Measurements from ENCODE around the gene ZNF423. TPM values are rescaled to one million over a fixed set of nuclear protein-coding genes. Genes with fewer than 3 reads are reported as not detected.
A peak's percentile ranks its signal among the peaks of the same experiment; 100 is the strongest.

ZNF423 gene
- total and polyA plus RNA-seq, 2 experiments from 2014 or later: 14.9 to 41.8 TPM

DNA sequence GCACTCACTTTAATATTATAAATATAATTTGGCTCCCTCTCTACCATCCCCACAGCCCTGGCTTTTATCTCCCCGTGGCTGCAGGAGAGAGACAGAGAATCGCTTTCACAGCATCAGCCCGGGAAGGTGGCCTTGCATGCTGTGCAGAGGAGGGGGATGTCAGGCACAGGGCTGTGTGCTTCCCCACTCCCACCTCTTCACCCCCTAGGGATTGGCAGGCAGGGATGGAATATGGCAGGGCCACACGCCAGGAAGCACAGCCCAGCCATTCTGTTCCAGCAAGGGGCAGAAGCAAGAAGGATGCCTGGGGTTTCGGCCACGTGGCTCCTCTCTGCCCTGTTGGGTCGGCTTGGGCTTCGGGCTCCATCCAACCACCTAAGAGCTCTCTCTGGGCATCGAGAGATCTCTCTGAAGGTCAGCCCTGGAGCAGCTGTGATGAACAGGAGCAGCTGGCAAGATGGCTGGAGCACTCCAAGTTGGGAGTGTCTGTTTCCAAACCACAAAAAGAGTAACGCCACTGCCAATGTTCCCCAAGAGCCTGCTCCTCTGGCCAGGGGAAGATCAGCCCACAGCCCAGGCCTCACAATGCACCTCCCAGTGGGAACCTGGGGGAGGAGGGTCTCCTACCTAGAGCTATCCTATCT is 259.1 kb downstream of the ZNF423 start (continued):
- TF ChIP-seq, protein P1, sequence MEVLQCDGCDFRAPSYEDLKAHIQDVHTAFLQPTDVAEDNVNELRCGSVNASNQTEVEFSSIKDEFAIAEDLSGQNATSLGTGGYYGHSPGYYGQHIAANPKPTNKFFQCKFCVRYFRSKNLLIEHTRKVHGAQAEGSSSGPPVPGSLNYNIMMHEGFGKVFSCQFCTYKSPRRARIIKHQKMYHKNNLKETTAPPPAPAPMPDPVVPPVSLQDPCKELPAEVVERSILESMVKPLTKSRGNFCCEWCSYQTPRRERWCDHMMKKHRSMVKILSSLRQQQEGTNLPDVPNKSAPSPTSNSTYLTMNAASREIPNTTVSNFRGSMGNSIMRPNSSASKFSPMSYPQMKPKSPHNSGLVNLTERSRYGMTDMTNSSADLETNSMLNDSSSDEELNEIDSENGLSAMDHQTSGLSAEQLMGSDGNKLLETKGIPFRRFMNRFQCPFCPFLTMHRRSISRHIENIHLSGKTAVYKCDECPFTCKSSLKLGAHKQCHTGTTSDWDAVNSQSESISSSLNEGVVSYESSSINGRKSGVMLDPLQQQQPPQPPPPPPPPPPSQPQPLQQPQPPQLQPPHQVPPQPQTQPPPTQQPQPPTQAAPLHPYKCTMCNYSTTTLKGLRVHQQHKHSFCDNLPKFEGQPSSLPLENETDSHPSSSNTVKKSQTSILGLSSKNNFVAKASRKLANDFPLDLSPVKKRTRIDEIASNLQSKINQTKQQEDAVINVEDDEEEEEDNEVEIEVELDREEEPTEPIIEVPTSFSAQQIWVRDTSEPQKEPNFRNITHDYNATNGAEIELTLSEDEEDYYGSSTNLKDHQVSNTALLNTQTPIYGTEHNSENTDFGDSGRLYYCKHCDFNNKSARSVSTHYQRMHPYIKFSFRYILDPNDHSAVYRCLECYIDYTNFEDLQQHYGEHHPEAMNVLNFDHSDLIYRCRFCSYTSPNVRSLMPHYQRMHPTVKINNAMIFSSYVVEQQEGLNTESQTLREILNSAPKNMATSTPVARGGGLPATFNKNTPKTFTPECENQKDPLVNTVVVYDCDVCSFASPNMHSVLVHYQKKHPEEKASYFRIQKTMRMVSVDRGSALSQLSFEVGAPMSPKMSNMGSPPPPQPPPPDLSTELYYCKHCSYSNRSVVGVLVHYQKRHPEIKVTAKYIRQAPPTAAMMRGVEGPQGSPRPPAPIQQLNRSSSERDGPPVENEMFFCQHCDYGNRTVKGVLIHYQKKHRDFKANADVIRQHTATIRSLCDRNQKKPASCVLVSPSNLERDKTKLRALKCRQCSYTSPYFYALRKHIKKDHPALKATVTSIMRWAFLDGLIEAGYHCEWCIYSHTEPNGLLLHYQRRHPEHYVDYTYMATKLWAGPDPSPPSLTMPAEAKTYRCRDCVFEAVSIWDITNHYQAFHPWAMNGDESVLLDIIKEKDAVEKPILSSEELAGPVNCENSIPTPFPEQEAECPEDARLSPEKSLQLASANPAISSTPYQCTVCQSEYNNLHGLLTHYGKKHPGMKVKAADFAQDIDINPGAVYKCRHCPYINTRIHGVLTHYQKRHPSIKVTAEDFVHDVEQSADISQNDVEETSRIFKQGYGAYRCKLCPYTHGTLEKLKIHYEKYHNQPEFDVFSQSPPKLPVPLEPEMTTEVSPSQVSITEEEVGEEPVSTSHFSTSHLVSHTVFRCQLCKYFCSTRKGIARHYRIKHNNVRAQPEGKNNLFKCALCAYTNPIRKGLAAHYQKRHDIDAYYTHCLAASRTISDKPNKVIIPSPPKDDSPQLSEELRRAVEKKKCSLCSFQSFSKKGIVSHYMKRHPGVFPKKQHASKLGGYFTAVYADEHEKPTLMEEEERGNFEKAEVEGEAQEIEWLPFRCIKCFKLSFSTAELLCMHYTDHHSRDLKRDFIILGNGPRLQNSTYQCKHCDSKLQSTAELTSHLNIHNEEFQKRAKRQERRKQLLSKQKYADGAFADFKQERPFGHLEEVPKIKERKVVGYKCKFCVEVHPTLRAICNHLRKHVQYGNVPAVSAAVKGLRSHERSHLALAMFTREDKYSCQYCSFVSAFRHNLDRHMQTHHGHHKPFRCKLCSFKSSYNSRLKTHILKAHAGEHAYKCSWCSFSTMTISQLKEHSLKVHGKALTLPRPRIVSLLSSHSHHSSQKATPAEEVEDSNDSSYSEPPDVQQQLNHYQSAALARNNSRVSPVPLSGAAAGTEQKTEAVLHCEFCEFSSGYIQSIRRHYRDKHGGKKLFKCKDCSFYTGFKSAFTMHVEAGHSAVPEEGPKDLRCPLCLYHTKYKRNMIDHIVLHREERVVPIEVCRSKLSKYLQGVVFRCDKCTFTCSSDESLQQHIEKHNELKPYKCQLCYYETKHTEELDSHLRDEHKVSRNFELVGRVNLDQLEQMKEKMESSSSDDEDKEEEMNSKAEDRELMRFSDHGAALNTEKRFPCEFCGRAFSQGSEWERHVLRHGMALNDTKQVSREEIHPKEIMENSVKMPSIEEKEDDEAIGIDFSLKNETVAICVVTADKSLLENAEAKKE (CRISPR knock-in tag; IDR thresholded peaks at IDR 0.05): no peak
- TF ChIP-seq, protein P2, sequence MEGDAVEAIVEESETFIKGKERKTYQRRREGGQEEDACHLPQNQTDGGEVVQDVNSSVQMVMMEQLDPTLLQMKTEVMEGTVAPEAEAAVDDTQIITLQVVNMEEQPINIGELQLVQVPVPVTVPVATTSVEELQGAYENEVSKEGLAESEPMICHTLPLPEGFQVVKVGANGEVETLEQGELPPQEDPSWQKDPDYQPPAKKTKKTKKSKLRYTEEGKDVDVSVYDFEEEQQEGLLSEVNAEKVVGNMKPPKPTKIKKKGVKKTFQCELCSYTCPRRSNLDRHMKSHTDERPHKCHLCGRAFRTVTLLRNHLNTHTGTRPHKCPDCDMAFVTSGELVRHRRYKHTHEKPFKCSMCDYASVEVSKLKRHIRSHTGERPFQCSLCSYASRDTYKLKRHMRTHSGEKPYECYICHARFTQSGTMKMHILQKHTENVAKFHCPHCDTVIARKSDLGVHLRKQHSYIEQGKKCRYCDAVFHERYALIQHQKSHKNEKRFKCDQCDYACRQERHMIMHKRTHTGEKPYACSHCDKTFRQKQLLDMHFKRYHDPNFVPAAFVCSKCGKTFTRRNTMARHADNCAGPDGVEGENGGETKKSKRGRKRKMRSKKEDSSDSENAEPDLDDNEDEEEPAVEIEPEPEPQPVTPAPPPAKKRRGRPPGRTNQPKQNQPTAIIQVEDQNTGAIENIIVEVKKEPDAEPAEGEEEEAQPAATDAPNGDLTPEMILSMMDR (conservative IDR thresholded peaks at IDR 0.05; ENCODE audit: low read depth in 2 of 2): no peak
- no peak for TF ChIP-seq CREB1 (CRISPR knock-in tag; IDR thresholded peaks at IDR 0.05; ENCODE audit: low read depth)
- no peak for TF ChIP-seq STAT1 (IDR thresholded peaks at IDR 0.05; ENCODE audit: unreplicated experiment)
- no peak for TF ChIP-seq JUNB (IDR thresholded peaks at IDR 0.05; ENCODE audit: unreplicated experiment)

DNA sequence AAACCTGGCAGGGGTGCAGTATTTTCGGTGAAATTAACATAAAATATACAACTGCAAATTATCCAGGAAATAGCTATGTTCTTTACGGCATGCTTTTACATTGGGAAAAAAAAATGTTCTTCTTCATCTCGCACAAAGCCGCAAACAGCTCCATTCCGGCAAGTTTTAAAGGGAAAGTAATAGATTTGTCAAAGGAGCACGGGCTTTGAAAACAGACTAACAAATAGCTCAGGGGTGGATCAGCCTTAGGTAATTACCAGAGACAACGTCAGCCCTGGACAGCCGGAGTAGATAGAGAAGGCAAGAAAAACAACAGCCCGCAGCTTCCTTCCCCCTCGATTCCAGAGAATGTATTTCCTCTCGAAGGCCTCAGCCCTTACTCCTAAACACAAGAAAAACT is 259.8 kb downstream of the ZNF423 start:
- H2AFZ ChIP-seq: no peak overlapping the region
- peaks cover 26% of the 10 kb centered on the region for H3K4me1 ChIP-seq (ENCODE audit: insufficient read depth)
- peak overlapping the region; percentile 5; the same call in 1 of the 2 replicates for H3K4me2 ChIP-seq
- ATAC-seq (no peak), DNase-seq (ENCODE audit: low spot score) (no peak)
- Mint-ChIP-seq H3K27me3 (ENCODE audit: insufficient read depth, low read depth, poor library complexity) (peaks cover 8% of the 10 kb centered on the region), H3K27ac (peak overlapping the region; percentile 63; the same call in 1 of the 2 replicates), H3K4me1 (peaks cover 57% of the 10 kb centered on the region), H3K36me3 (ENCODE audit: low read depth) (no peaks in the 10 kb centered on the region), H3K9me3 (no peaks in the 10 kb centered on the region), H3K4me3 (0 out of 3 replicates have a peak overlapping the region, but pooled peaks have one; percentile 37)
- 0 out of 2 replicates have a peak, but pooled peaks cover 3% of the 10 kb centered on the region for H4K20me1 ChIP-seq (replicated peaks; ENCODE audit: insufficient read depth)
- no peaks in the 10 kb centered on the region for H3F3A ChIP-seq (replicated peaks; ENCODE audit: low read depth)
- H3K27ac ChIP-seq (ENCODE audit: low read depth): no peak overlapping the region
- H3K27me3 ChIP-seq (ENCODE audit: insufficient read depth): no peaks in the 10 kb centered on the region
- H3K9me2 ChIP-seq (ENCODE audit: insufficient read depth): no peaks in the 10 kb centered on the region
- H3K79me2 ChIP-seq (replicated peaks; ENCODE audit: insufficient read depth): no peaks in the 10 kb centered on the region; the same call in 1 of the 2 replicates
- no peaks in the 10 kb centered on the region for H3K36me3 ChIP-seq (ENCODE audit: insufficient read depth)
- H3K4me3 ChIP-seq: no peak overlapping the region
- TF ChIP-seq, protein P3, sequence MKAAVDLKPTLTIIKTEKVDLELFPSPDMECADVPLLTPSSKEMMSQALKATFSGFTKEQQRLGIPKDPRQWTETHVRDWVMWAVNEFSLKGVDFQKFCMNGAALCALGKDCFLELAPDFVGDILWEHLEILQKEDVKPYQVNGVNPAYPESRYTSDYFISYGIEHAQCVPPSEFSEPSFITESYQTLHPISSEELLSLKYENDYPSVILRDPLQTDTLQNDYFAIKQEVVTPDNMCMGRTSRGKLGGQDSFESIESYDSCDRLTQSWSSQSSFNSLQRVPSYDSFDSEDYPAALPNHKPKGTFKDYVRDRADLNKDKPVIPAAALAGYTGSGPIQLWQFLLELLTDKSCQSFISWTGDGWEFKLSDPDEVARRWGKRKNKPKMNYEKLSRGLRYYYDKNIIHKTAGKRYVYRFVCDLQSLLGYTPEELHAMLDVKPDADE (IDR thresholded peaks at IDR 0.05): no peak
- TF ChIP-seq STAT1 (IDR thresholded peaks at IDR 0.05; ENCODE audit: unreplicated experiment) (no peak), ZNF331 (CRISPR knock-in tag; IDR thresholded peaks at IDR 0.05; ENCODE audit: low read depth) (no peak), ZNF114 (CRISPR knock-in tag; IDR thresholded peaks at IDR 0.05) (no peak), EZH2phosphoT487 (IDR thresholded peaks at IDR 0.05; ENCODE audit: unreplicated experiment) (no peak)
- TF ChIP-seq, protein P4, sequence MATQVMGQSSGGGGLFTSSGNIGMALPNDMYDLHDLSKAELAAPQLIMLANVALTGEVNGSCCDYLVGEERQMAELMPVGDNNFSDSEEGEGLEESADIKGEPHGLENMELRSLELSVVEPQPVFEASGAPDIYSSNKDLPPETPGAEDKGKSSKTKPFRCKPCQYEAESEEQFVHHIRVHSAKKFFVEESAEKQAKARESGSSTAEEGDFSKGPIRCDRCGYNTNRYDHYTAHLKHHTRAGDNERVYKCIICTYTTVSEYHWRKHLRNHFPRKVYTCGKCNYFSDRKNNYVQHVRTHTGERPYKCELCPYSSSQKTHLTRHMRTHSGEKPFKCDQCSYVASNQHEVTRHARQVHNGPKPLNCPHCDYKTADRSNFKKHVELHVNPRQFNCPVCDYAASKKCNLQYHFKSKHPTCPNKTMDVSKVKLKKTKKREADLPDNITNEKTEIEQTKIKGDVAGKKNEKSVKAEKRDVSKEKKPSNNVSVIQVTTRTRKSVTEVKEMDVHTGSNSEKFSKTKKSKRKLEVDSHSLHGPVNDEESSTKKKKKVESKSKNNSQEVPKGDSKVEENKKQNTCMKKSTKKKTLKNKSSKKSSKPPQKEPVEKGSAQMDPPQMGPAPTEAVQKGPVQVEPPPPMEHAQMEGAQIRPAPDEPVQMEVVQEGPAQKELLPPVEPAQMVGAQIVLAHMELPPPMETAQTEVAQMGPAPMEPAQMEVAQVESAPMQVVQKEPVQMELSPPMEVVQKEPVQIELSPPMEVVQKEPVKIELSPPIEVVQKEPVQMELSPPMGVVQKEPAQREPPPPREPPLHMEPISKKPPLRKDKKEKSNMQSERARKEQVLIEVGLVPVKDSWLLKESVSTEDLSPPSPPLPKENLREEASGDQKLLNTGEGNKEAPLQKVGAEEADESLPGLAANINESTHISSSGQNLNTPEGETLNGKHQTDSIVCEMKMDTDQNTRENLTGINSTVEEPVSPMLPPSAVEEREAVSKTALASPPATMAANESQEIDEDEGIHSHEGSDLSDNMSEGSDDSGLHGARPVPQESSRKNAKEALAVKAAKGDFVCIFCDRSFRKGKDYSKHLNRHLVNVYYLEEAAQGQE (IDR thresholded peaks at IDR 0.05; ENCODE audit: unreplicated experiment): no peak
